Measurements from ENCODE around the gene HINFP.

Gene HINFP

GRCh38 chr11:119108146-119108856 lies 13.1 kb upstream of the HINFP start:
- TF ChIP-seq CTCF (IDR thresholded peaks at IDR 0.05; ENCODE audit: insufficient read depth, missing control alignments) = no peak
- peak; percentile 63 for DNase-seq (ENCODE audit: insufficient read length, low spot score)
- no peak for FAIRE-seq

- DNase-seq (ENCODE audit: insufficient read length, low spot score) (no peak), FAIRE-seq (no peak)
- TF ChIP-seq CTCF (IDR thresholded peaks at IDR 0.05; ENCODE audit: insufficient read depth, missing control alignments) = no peak
These were observed 12.5 kb upstream of the HINFP start for GRCh38 chr11:119108857-119109221.

GRCh38 chr11:119109843-119110242 lies 11.5 kb upstream of the HINFP start:
- no peak for TF ChIP-seq CTCF (IDR thresholded peaks at IDR 0.05; ENCODE audit: insufficient read depth, missing control alignments)
- no peak for FAIRE-seq
- no peak for DNase-seq (ENCODE audit: insufficient read length, low spot score)

DNA sequence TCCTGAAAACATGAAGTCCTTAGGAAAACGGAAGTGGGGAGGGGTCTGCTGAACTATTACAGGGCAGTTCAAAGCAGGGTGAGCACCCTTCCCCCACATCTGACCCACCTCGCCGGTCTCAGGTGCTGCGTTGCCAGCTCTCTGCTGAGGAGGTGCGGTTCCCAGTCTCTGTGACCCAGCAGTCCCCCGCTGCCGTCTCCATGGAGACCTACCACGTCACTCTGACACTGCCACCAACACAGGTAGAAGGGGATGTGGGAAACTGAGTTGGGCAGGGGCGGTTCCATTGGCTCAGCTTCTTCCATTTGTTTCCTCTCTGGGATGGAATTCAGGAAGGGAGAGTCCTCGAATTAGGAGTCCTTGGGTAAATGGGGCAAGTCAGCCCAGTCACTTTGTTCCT lies 10.9 kb upstream of the HINFP start:
- TF ChIP-seq CTCF (IDR thresholded peaks at IDR 0.05; ENCODE audit: insufficient read depth, missing control alignments) = no peak
- FAIRE-seq = no peak
- DNase-seq (ENCODE audit: insufficient read length, low spot score) = no peak

DNA sequence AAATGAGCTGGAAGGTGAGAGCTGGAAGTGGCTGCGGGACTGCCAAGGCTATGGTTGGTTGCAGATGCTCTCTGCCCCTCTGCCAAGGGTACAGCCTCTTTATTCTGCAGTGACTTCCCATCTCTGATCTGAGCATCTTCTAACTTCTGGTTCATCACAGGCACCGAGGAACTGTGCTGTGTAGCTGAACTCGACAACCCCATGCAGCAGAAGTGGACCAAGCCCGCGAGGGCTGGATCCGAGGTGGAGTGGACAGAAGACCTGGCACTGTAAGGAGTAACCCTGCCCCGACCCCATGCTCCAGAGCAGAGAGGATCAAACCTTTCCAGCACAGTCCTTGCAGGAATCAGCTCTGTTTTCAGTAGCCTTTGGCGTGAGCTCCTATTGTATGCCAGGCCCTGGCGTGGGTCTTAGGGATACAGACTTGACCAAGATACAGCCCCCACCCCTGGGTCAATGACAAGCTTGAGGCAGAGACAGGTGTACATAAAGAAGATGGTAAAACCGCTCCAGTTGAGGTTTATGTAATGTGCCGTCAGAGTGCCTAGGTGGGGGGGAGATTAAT lies 9.9 kb upstream of the HINFP start:
- TF ChIP-seq CTCF (IDR thresholded peaks at IDR 0.05; ENCODE audit: insufficient read depth, missing control alignments) = no peak
- DNase-seq (ENCODE audit: insufficient read length, low spot score) (no peak), FAIRE-seq (no peak)

DNA sequence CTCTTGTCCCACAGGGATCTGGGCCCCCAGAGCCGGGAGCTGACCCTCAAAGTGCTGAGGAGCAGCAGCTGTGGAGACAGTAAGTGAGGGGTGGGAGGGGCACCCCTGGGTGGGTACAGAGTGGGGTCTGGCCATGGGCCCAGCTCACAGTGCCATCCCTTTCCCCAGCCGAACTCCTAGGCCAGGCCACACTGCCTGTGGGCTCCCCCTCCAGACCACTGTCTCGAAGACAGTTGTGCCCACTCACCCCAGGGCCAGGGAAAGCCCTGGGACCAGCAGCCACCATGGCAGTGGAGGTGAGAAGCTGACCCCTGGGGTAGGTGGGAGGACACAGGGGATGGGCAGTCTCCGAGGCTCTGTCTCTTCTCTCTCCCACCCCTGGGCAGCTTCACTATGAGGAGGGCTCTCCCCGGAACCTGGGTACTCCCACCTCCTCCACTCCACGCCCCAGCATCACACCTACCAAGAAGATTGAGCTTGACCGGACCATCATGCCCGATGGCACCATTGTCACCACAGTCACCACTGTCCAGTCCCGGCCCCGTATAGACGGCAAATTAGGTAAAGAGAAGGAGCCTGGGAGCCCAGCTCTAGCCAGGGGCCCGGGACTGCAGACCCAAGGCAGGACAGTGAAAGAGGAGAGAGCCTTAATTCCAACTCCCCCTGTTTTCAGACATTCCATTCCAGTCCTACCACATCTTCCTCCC lies 8.9 kb upstream of the HINFP start:
- no peak for TF ChIP-seq CTCF (IDR thresholded peaks at IDR 0.05; ENCODE audit: insufficient read depth, missing control alignments)
- DNase-seq (ENCODE audit: insufficient read length, low spot score) (no peak), FAIRE-seq (no peak)

- no peak for FAIRE-seq
These were observed 7.7 kb upstream of the HINFP start for GRCh38 chr11:119113716-119114115.

More at GRCh38 chr11:119113716-119114115, 7.7 kb upstream of the HINFP start:
- DNase-seq (ENCODE audit: insufficient read length, low spot score) = no peak
- TF ChIP-seq CTCF (IDR thresholded peaks at IDR 0.05; ENCODE audit: insufficient read depth, missing control alignments) = no peak

Measured in D721Med (cell line).